Neutrophil (primary cell): Measurements from ENCODE around the gene RSRP1.
A peak's percentile ranks its signal among the peaks of the same experiment; 100 is the strongest.
"Not testable (repeated sequence)": the region's sequence is repeated elsewhere in the genome, so short reads cannot be mapped to it uniquely, and the experiment has no call there.

Experiments used
- H3K27ac ChIP-seq: fragments of 200-600 bp; sonication (generic); 2 replicates; pipeline ENCODE4 v1.5.1; 2016; ENCODE audit warnings: mild to moderate bottlenecking, moderate library complexity
- H3K27me3 ChIP-seq: fragments of 200-600 bp; sonication (generic); 2 replicates; pipeline ENCODE4 v1.6.0; 2016; ENCODE audit warnings: mild to moderate bottlenecking
- H3K36me3 ChIP-seq: fragments of 200-600 bp; sonication (generic); 2 replicates; pipeline ENCODE4 v1.5.1; 2017
- H3K4me1 ChIP-seq, 2 experiments: fragments of 200-600 bp in 1 of 2; sonication (generic) in 1 of 2; 1 replicate in 1 of 2; 2 replicates in 1 of 2; pipeline versions ENCODE4 v1.5.1 to v1.6.1; 2013 to 2016; ENCODE audit warnings: low read depth in 1 of 2, low read length in 1 of 2, mild to moderate bottlenecking in 1 of 2, moderate library complexity in 1 of 2; ENCODE audit not compliant: control insufficient read depth in 1 of 2, insufficient read depth in 1 of 2
- H3K4me3 ChIP-seq, 2 experiments: fragments of 200-600 bp in 1 of 2; sonication (generic) in 1 of 2; 1 replicate in 1 of 2; 2 replicates in 1 of 2; pipeline ENCODE4 v1.5.1; 2013 to 2016; ENCODE audit warnings: low read depth in 1 of 2, low read length in 1 of 2, mild to moderate bottlenecking in 1 of 2, moderate library complexity in 1 of 2
- H3K9me3 ChIP-seq: fragments of 200-600 bp; sonication (generic); 2 replicates; pipeline ENCODE4 v1.5.1; 2016
- TF ChIP-seq, protein P1 (sequence below): fragments of 200-600 bp; sonication (generic); IDR thresholded peaks from 2 replicates; pipeline ENCODE4 v1.5.1; 2016; ENCODE audit warnings: antibody characterized with exemption

RSRP1 gene

GRCh38 chr1:25245809-25246599, 1.2 kb downstream of the RSRP1 start:
- peaks cover 6% of the 10 kb centered on the region for H3K9me3 ChIP-seq
- H3K4me1 ChIP-seq, result peaks cover 52 to 57% of the 10 kb centered on the region in 2 experiments
- peak overlapping the region; percentile 95 for H3K27ac ChIP-seq
- TF ChIP-seq, protein P1, sequence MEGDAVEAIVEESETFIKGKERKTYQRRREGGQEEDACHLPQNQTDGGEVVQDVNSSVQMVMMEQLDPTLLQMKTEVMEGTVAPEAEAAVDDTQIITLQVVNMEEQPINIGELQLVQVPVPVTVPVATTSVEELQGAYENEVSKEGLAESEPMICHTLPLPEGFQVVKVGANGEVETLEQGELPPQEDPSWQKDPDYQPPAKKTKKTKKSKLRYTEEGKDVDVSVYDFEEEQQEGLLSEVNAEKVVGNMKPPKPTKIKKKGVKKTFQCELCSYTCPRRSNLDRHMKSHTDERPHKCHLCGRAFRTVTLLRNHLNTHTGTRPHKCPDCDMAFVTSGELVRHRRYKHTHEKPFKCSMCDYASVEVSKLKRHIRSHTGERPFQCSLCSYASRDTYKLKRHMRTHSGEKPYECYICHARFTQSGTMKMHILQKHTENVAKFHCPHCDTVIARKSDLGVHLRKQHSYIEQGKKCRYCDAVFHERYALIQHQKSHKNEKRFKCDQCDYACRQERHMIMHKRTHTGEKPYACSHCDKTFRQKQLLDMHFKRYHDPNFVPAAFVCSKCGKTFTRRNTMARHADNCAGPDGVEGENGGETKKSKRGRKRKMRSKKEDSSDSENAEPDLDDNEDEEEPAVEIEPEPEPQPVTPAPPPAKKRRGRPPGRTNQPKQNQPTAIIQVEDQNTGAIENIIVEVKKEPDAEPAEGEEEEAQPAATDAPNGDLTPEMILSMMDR, result no peak
- no peaks in the 10 kb centered on the region for H3K27me3 ChIP-seq
- H3K4me3 ChIP-seq, result peak overlapping the region; percentile 86 to 97
- H3K36me3 ChIP-seq, result peaks cover 57% of the 10 kb centered on the region

DNA sequence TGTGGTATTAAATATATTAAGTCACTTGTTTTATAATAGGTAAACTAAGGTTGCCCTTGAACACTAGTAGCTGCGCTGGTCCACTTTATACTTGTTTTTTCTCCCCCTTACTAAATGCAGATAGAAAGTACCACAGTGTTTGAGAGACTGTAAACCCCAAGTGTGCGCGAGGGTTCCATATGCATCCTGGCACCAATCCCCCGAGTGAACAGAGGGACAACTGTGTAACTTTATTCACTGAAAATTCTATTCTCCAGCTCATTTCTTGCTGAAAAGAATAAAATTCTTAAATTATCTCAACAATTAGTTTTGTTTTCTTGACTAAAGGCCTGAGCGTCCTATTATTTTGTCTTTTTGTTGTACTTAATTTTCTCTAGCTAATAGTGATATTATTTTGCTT, 1.9 kb downstream of the RSRP1 start:
- Histone ChIP-seq H3K27me3 (no peaks in the 10 kb centered on the region), H3K27ac (peak overlapping the region; percentile 95), H3K36me3 (peaks cover 63% of the 10 kb centered on the region), H3K9me3 (peaks cover 6% of the 10 kb centered on the region), H3K4me3 (peak overlapping the region; percentile 86 to 97), H3K4me1 (peaks cover 58 to 63% of the 10 kb centered on the region in 2 experiments)
- TF ChIP-seq, protein P1, result no peak

- TF ChIP-seq, protein P1, result no peak
- H3K4me3 ChIP-seq, result peak overlapping the region in 1 of 2 experiments; percentile 86
- peak overlapping the region; percentile 13 for H3K27ac ChIP-seq
- H3K36me3 ChIP-seq, result peaks cover 72% of the 10 kb centered on the region
- no peaks in the 10 kb centered on the region for H3K27me3 ChIP-seq
- H3K9me3 ChIP-seq, result peaks cover 6% of the 10 kb centered on the region
- H3K4me1 ChIP-seq, result peaks cover 73 to 78% of the 10 kb centered on the region in 2 experiments
Observed at GRCh38 chr1:25243907-25244306, 3.3 kb downstream of the RSRP1 start.

DNA sequence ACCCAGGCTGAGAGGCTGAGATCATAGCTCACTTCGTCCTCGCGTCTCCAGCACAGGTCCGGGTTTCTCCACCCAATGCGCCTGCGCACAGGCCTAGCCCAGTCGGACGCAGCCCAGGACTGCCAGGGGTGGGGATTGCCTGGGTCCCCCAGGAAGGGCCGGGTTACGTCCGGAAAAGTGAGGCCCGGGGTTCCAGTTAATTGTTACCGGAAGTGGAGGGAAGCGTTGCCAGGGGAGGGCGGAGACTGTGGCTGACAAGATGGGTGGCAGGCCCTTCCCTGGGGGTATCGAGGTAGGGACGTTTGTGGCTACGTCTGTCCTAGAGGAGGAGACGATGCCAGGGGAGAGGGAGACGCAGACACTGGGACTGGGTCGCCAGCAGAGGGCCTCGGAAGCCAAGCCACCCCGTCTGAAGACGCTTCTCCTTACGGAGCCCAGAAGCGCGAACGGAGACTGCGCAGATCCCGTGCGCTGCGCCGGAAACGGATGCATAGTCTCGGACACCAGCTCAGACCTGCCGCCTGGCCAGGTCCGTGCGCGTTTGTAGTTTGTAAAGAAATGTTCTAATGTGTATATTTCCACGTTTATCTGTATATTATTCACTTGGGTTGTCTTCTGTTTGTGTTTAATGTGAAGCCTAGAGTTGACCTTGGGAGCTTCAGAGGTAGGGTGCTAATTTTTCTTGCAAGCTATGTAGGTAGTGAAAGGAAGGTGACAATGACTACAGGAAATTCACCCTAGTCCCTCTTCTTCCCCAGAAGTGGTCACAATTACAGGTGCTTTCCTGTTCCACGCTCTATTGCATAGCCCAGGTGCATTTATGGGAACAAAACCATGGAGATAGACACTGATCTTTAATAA, 7.3 kb downstream of the RSRP1 start:
- Histone ChIP-seq H3K27ac (peak overlapping the region; percentile 94), H3K36me3 (peaks cover 54% of the 10 kb centered on the region), H3K4me1 (peaks cover 74 to 76% of the 10 kb centered on the region in 2 experiments), H3K27me3 (no peaks in the 10 kb centered on the region), H3K4me3 (peak overlapping the region; percentile 54 to 69), H3K9me3 (peaks cover 6% of the 10 kb centered on the region)
- TF ChIP-seq, protein P1, result peak; percentile 77

DNA sequence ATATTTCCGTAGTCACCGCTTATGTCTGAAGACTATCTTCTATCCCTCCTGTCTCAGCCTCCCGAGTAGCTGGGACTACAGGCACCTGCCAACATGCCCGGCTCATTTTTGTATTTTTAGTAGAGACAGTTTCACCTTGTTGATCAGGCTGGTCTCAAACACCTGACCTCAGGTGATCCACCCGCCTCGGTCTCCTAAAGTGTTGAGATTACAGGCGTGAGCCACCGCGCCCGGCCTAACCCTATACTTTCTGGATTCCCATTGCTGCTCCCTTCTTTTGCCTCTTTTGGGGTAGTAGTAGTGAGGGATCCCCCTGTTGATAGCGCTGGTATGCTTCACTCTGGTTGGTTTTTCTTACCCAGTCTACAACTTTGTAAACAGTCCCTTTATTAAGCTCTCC, 9.2 kb downstream of the RSRP1 start:
- H3K27ac ChIP-seq, result no peak overlapping the region
- no peaks in the 10 kb centered on the region for H3K27me3 ChIP-seq
- H3K36me3 ChIP-seq, result peaks cover 35% of the 10 kb centered on the region
- no peak overlapping the region for H3K4me3 ChIP-seq
- H3K4me1 ChIP-seq, result peaks cover 62 to 64% of the 10 kb centered on the region in 2 experiments
- no peaks in the 10 kb centered on the region for H3K9me3 ChIP-seq
- TF ChIP-seq, protein P1, result no peak

DNA sequence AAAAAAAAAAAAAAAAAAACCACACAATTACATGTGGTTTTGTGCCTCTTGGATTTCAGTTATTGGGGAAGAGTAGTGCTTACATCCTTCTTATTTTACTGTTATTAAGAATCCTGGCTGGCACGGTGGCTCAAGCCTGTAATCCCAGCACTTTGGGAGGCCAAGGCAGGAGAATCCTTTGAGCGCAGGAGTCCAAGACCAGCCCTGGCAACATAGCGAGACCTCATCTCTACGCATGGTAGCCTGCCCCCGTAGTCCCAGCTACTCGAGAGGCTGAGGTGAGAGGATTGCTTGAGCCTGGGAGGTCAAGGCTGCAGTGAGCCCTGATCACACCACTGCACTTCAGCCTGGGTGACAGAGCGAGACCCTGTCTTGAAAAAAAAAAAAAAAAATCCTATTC, 11.0 kb downstream of the RSRP1 start:
- H3K4me3 ChIP-seq, result not testable (repeated sequence)
- Histone ChIP-seq H3K4me1 (peaks cover 58 to 67% of the 10 kb centered on the region in 2 experiments), H3K27ac (peak overlapping the region; percentile 49)

GRCh38 chr1:25235411-25235810, 11.8 kb downstream of the RSRP1 start:
- Histone ChIP-seq H3K36me3 (peaks cover 19% of the 10 kb centered on the region), H3K4me1 (peaks cover 54 to 62% of the 10 kb centered on the region in 2 experiments)
- H3K9me3 ChIP-seq, H3K27ac ChIP-seq, H3K4me3 ChIP-seq, H3K27me3 ChIP-seq: not testable (repeated sequence)

More for the DNA sequence above, 11.0 kb downstream of the RSRP1 start:
- H3K36me3 ChIP-seq, result peaks cover 19% of the 10 kb centered on the region
- not testable (repeated sequence) for H3K27me3 ChIP-seq, H3K9me3 ChIP-seq
